Colonic mucosa (tissue), 4 donors: ENCODE results near the gene FGF21. TPM values are rescaled to one million over a fixed set of nuclear protein-coding genes. Genes with fewer than 3 reads are reported as not detected.
"Not testable (repeated sequence)": the region's sequence is repeated elsewhere in the genome, so short reads cannot be mapped to it uniquely, and the experiment has no call there.

Source experiments
- DNase-seq: peaks from one replicate; pipeline ENCODE4 v3.0.0-alpha.2; 2020
- H3K27ac ChIP-seq: fragments of 200-600 bp; one replicate; pipeline ENCODE4 v1.8.0; 2021
- H3K27me3 ChIP-seq: fragments of 200-600 bp; one replicate; pipeline ENCODE4 v1.8.0; 2021
- H3K36me3 ChIP-seq: fragments of 200-600 bp; one replicate; pipeline ENCODE4 v1.8.0; 2021
- H3K4me1 ChIP-seq: fragments of 200-600 bp; one replicate; pipeline ENCODE4 v1.8.0; 2021; ENCODE audit warnings: mild to moderate bottlenecking
- H3K4me3 ChIP-seq: fragments of 200-600 bp; one replicate; pipeline ENCODE4 v1.8.0; 2021
- H3K9ac ChIP-seq, 2 donors: one replicate each; pipeline ENCODE4 v1.7.0; 2013; ENCODE audit warnings: control low read depth in 2 of 2, low read depth in 2 of 2, low read length in 2 of 2
- H3K9me3 ChIP-seq: fragments of 200-600 bp; one replicate; pipeline ENCODE4 v1.8.0; 2021
- intact Hi-C: fragments of 100-400 bp; cut with DNase I; formaldehyde crosslinking; loops from one replicate; pipeline ENCODE4 v1.14.1; 2022
- total RNA-seq, 2 donors: library from RNA; stranded (reverse); fragmentation: NEBNext Ultra II Directional in 1 of 2; extraction: Animal tissue kit (Norgen Biotek cat#: 25700) in 1 of 2; gene quantifications; one replicate each; pipeline ENCODE4 v1.2.1, GENCODE V29; 2021
- TF ChIP-seq, protein P1 (sequence below): fragments of 200-600 bp; IDR thresholded peaks from one replicate; pipeline ENCODE4 v1.8.0; 2022; ENCODE audit warnings: antibody characterized with exemption, mild to moderate bottlenecking
- donor health status: healthy.
- donor health status: DM: no; HTN: no; CAD: no.
- donor health status: DM: no; HTN: no; CAD: no.

The FGF21 gene
- total RNA-seq, 2 donors from 2014 or later: not detected

- intact Hi-C loops: no loop called here
- TF ChIP-seq, protein P1, sequence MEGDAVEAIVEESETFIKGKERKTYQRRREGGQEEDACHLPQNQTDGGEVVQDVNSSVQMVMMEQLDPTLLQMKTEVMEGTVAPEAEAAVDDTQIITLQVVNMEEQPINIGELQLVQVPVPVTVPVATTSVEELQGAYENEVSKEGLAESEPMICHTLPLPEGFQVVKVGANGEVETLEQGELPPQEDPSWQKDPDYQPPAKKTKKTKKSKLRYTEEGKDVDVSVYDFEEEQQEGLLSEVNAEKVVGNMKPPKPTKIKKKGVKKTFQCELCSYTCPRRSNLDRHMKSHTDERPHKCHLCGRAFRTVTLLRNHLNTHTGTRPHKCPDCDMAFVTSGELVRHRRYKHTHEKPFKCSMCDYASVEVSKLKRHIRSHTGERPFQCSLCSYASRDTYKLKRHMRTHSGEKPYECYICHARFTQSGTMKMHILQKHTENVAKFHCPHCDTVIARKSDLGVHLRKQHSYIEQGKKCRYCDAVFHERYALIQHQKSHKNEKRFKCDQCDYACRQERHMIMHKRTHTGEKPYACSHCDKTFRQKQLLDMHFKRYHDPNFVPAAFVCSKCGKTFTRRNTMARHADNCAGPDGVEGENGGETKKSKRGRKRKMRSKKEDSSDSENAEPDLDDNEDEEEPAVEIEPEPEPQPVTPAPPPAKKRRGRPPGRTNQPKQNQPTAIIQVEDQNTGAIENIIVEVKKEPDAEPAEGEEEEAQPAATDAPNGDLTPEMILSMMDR: no peak
These were observed 40.3 kb upstream of the FGF21 start for GRCh38 chr19:48714759-48715675.

DNA sequence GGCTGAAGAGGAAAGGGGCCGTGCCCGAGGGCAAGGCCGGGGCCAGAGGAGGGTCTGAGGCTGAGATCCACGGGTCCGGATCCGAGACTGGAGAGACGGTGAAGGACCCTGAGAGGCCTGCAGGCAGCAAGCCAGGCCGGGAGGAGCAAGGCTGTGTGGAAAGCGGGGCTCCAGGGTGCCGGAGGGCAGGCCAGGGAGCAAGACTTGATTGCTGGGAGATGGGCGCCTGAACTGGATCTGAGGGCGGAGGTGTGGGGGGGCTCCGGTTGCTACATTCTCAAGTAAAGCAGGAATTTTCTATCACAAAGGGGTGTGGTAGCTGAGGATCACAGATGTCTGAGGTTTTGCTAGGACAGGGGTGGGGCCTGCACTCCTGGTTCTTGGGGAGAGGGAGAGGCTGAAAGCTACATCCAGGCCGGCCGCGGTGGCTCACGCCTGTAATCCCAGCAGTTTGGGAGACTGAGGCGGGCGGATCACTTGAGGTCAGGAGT, 39.6 kb upstream of the FGF21 start:
- TF ChIP-seq, protein P1: no peak
- H3K4me3 ChIP-seq: no peak overlapping the region
- H3K9ac ChIP-seq: peak overlapping the region; percentile 30 to 96
- no peaks in the 10 kb centered on the region for H3K27me3 ChIP-seq
- peak; percentile 59 for DNase-seq
- H3K9me3 ChIP-seq: no peaks in the 10 kb centered on the region
- intact Hi-C loops: no loop called here
- H3K4me1 ChIP-seq: peaks cover 15% of the 10 kb centered on the region
- peak overlapping the region; percentile 8 for H3K27ac ChIP-seq
- no peaks in the 10 kb centered on the region for H3K36me3 ChIP-seq

More at GRCh38 chr19:48714759-48715675, 40.3 kb upstream of the FGF21 start:
- H3K27ac ChIP-seq: peak overlapping the region; percentile 58
- H3K4me1 ChIP-seq: peaks cover 15% of the 10 kb centered on the region
- no peaks in the 10 kb centered on the region for H3K27me3 ChIP-seq
- H3K36me3 ChIP-seq: no peaks in the 10 kb centered on the region
- H3K9ac ChIP-seq: peak overlapping the region; percentile 54 to 96
- no peaks in the 10 kb centered on the region for H3K9me3 ChIP-seq
- peak; percentile 62 for DNase-seq
- H3K4me3 ChIP-seq: peak overlapping the region; percentile 32

DNA sequence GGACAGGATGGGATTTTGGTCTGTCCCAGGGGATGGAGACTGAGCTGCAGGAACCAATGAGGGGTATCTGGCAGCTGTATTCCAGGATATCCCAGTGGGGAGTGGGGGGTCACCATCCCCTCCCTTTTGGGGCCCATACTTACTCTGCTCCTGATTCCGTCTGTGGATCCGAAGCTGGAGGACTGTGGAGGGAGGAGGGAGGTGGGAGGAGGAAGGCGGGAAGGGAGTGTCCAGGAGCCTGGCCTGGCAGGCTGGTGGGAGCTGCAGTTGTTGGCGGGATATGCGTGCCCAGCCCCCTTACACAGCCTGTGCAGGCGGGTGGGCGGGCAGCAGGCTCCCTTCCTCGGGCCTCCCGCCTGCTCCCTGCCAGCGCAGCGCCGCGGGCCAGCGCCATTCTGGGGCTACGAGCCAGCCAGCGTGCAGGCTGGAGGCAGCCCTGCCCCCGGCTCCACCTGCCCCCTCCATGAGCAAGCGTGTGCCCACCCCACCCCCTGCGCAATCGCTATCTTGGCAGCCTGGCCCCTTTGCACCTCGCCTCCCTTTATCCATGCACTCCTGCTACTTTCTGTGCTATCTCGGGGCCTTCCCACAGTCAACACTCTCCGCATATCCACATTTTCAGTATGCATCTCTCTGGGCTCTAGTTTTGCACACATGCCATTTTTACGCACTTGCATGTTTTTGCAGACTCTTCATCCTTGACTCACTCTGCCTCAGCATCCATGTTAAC, 38.6 kb upstream of the FGF21 start:
- TF ChIP-seq, protein P1: no peak
- H3K36me3 ChIP-seq: no peaks in the 10 kb centered on the region
- H3K9me3 ChIP-seq: no peaks in the 10 kb centered on the region
- H3K9ac ChIP-seq: peak overlapping the region; percentile 0 to 40
- peaks cover 15% of the 10 kb centered on the region for H3K4me1 ChIP-seq
- peak; percentile 64 for DNase-seq
- intact Hi-C loops: no loop called here
- H3K27me3 ChIP-seq: no peaks in the 10 kb centered on the region
- H3K4me3 ChIP-seq: no peak overlapping the region
- peak overlapping the region; percentile 8 for H3K27ac ChIP-seq

- intact Hi-C loops, DNase-seq, H3K36me3 ChIP-seq, H3K4me3 ChIP-seq, H3K9me3 ChIP-seq, H3K9ac ChIP-seq, H3K27me3 ChIP-seq, H3K27ac ChIP-seq: not testable (repeated sequence)
- peaks cover 14% of the 10 kb centered on the region for H3K4me1 ChIP-seq
These were observed 37.2 kb upstream of the FGF21 start for GRCh38 chr19:48718106-48718505.

DNA sequence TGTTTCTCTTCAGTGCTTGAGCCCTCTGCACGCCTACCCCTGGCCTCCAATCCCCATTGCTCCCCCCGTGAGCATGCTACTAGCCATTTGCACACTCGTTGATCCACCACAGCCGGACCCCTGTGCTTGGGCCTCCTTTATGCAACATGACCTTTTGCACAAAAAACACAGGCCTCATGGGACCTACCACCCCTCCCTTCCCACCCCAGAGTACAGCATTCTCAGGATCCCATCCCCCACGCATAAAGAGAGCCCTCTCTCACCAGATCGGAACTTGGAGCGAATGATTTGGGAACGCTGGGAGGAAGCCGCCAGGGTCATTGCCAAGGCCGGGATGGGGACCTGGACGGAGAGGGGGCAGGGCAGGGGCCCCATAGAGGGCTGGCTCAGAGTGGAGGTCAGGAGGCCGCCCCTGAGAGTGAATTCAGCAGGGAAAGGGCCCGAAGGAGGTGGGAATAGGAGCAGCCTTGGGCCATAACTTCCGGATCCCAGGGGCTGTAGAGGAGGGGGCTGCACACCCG, 36.6 kb upstream of the FGF21 start:
- H3K9ac ChIP-seq: no peak overlapping the region
- no peak overlapping the region for H3K4me3 ChIP-seq

More for the DNA sequence above, 36.6 kb upstream of the FGF21 start:
- intact Hi-C loops: no loop called here
- Histone ChIP-seq H3K36me3 (no peaks in the 10 kb centered on the region), H3K27me3 (no peaks in the 10 kb centered on the region), H3K27ac (no peak overlapping the region), H3K9me3 (no peaks in the 10 kb centered on the region), H3K4me1 (peaks cover 9% of the 10 kb centered on the region)
- TF ChIP-seq, protein P1: no peak
- no peak for DNase-seq
